Aorta (tissue), 5 donors: Measurements from ENCODE around the gene CACNB4. TPM values are rescaled to one million over a fixed set of nuclear protein-coding genes. Genes with fewer than 3 reads are reported as not detected.

Experiments
- ATAC-seq: fragments of 200-7000 bp; cut with Tn5 transposase; one replicate; pipeline ENCODE4 v1.9.1; 2022; ENCODE audit warnings: moderate library complexity; ENCODE audit not compliant: low FRiP score
- DNase-seq, 2 donors: peaks; one replicate each; pipeline ENCODE4 v3.0.0-alpha.2; 2020
- H3K27ac ChIP-seq, 2 donors: one replicate each; pipeline ENCODE4 v1.5.1; 2013; ENCODE audit warnings: low read length in 2 of 2, mild to moderate bottlenecking in 2 of 2, moderate library complexity in 2 of 2, control low read depth in 1 of 2, inconsistent platforms in 1 of 2, low read depth in 1 of 2
- H3K27me3 ChIP-seq, 2 donors: one replicate each; pipeline ENCODE4 v1.6.1; 2013; ENCODE audit warnings: control low read depth in 1 of 2, low read length in 1 of 2, mild to moderate bottlenecking in 1 of 2, moderate library complexity in 1 of 2; ENCODE audit not compliant: insufficient read depth in 2 of 2, control insufficient read depth in 1 of 2
- H3K36me3 ChIP-seq, 2 donors: one replicate each; pipeline ENCODE4 v1.6.1; 2013; ENCODE audit warnings: control low read depth in 1 of 2, low read length in 1 of 2, mild to moderate bottlenecking in 1 of 2; ENCODE audit not compliant: insufficient read depth in 2 of 2, control insufficient read depth in 1 of 2
- H3K4me1 ChIP-seq, 2 donors: one replicate each; pipeline ENCODE4 v1.6.1; 2013; ENCODE audit warnings: low read length in 2 of 2, control low read depth in 1 of 2, mild to moderate bottlenecking in 1 of 2, moderate library complexity in 1 of 2; ENCODE audit not compliant: insufficient read depth in 2 of 2, control insufficient read depth in 1 of 2
- H3K4me3 ChIP-seq, 2 donors: one replicate each; pipeline ENCODE4 v1.5.1; 2013; ENCODE audit warnings: low read length in 2 of 2, control low read depth in 1 of 2, mild to moderate bottlenecking in 1 of 2
- H3K9me3 ChIP-seq: one replicate; pipeline ENCODE4 v1.6.1; 2013; ENCODE audit warnings: mild to moderate bottlenecking, low read length; ENCODE audit not compliant: control insufficient read depth
- WGBS, 2 donors: extraction: QIAGEN DNeasy Blood & Tissue Kit; methylation state at CpG; one replicate each; pipeline ENCODE4 v1.1.7; 2013; 5-methylcytosine and 5-hydroxymethylcytosine counted together
- intact Hi-C, 2 donors: fragments of 100-400 bp; cut with DNase I; formaldehyde crosslinking; loops; one replicate each; pipeline versions ENCODE4 v1.14.2 to v1.15.0; 2022
- polyA plus RNA-seq, 2 donors: library from polyadenylated mRNA; stranded (reverse); fragments of 200-250 nt; gene quantifications; one replicate each; pipeline ENCODE4 v1.2.3, GENCODE V29; 2013
- total RNA-seq, 2 donors: library from RNA; stranded (reverse); fragmentation: NEBNext Ultra II Directional; extraction: Animal tissue kit (Norgen Biotek cat#: 25700); gene quantifications; one replicate each; pipeline ENCODE4 v1.2.1, GENCODE V29; 2021
- donor health status: healthy with polysubstance abuse.
- donor health status: Bipolar disorder and iron deficiency.
- donor health status: DM: no; HTN: no; CAD: no.
- donor health status: DM: no; HTN: no; CAD: no.
- donor health status: DM: yes; HTN: yes; CAD: no.

CACNB4 gene
- total and polyA plus RNA-seq, 4 donors = 1.2 to 14.3 (median 3.2) TPM

DNA sequence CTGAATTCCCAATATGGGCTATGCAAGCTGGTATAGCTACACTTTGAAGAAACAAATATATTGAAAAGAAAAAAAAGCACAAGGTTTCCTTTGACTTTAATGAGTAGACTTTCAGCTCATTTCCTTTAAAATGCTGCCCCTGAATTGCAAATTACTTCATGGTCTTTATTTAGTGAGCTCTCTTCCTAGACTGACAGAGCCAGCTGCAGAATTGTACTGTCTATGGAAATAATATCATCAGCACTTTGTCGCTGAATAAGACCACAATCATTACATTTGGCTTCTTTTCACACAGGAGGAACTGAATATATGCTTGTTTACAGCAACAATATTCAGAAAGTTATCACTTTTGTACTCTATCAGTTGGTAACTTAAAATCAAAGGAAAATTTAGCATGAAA lies 312.4 kb downstream of the CACNB4 start:
- H3K36me3 ChIP-seq = peaks cover 8% of the 10 kb centered on the region in 2 donors
- no peak overlapping the region for H3K27ac ChIP-seq
- H3K4me1 ChIP-seq = no peaks in the 10 kb centered on the region
- intact Hi-C loops = no loop called here
- H3K4me3 ChIP-seq = no peak overlapping the region
- DNase-seq (no peak), ATAC-seq (no peak)
- H3K9me3 ChIP-seq = no peaks in the 10 kb centered on the region
- H3K27me3 ChIP-seq = no peaks in the 10 kb centered on the region
- 93 to 97% methylated on average over 1 of the region's 1 CpG for WGBS, 2 donors

DNA sequence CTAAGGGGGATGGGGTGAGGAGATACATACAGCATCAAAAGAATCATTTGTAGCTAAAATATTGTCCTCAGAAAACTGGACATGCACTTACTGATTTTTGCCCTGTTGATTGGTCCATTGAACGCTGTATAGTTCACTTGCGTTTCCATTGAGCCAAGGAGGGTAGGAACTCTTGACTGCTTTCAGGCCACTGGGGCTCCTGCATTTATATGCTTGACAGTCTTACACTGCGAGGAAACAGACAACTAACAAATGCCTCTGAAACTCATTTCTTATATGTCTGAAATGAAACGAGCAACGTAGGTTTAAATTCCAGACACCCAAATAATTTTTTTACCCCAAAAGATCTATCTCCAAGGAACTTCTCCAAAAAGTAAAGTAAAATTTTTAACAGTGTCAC lies 312.8 kb downstream of the CACNB4 start:
- Histone ChIP-seq H3K27ac (no peak overlapping the region), H3K27me3 (no peaks in the 10 kb centered on the region), H3K4me1 (no peaks in the 10 kb centered on the region), H3K36me3 (peaks cover 8 to 10% of the 10 kb centered on the region in 2 donors), H3K4me3 (no peak overlapping the region), H3K9me3 (no peaks in the 10 kb centered on the region)
- 95 to 96% methylated on average over 5 of the region's 5 CpGs for WGBS, 2 donors
- DNase-seq (no peak), ATAC-seq (no peak)
- intact Hi-C loops = no loop called here

DNA sequence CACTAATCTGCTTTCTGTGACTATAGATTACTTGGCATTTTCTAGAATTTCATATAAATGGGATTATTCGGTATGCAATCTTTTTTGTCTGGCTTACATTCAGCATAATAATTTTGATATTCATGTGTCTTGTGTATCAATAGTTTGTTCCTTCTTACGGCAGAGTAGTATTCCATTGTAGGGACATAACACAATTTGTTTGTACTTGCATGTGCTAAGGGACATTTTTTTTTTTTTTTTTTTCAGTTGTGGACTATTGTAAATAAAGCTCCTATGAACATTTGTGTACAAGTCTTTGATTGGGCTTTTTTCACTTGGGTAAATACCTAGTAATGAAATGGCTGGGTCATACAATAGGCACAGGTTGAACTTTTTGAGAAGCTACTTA lies 315.7 kb downstream of the CACNB4 start:
- H3K9me3 ChIP-seq = no peaks in the 10 kb centered on the region
- no peak overlapping the region for H3K4me3 ChIP-seq
- H3K27me3 ChIP-seq = no peaks in the 10 kb centered on the region
- H3K27ac ChIP-seq = no peak overlapping the region
- peaks cover 10% of the 10 kb centered on the region in 2 donors for H3K36me3 ChIP-seq
- intact Hi-C loops = no loop called here
- ATAC-seq (no peak), DNase-seq (no peak)
- WGBS, 2 donors = 93 to 98% methylated on average over 2 of the region's 2 CpGs
- H3K4me1 ChIP-seq = no peaks in the 10 kb centered on the region

Other genes with a start within 250 kb of the CACNB4 start
- 10 to 100 TPM; 46.2 to 46.8 TPM for gene STAM2, start 76.7 kb upstream of the CACNB4 start, total RNA-seq
- gene STAM2, start 76.7 kb upstream of the CACNB4 start, polyA plus RNA-seq = 10 to 100 TPM; 10.3 to 15.3 TPM
- 10 to 100 TPM; 53.2 to 55.1 TPM for gene FMNL2, start 236.1 kb upstream of the CACNB4 start, total RNA-seq
- 10 to 100 TPM; 10.7 to 14.1 TPM for gene FMNL2, start 236.1 kb upstream of the CACNB4 start, polyA plus RNA-seq